GM23338 (cell line): ENCODE results near the gene KCNK5. TPM values are rescaled to one million over a fixed set of nuclear protein-coding genes. Genes with fewer than 3 reads are reported as not detected.
A peak's percentile ranks its signal among the peaks of the same experiment; 100 is the strongest.

Experiments
- ATAC-seq: fragments of 200-7000 bp; cut with Tn5 transposase; 3 replicates; pipeline ENCODE4 v1.9.1; 2020
- DNase-seq: peaks from one replicate; pipeline ENCODE4 v3.0.0-alpha.2; 2015; ENCODE audit warnings: low spot score
- H2AFZ ChIP-seq: fragments of 200-600 bp; sonication (generic); 2 replicates; pipeline ENCODE4 v1.8.0; 2016; ENCODE audit warnings: antibody characterized with exemption, mild to moderate bottlenecking, moderate library complexity
- H3F3A ChIP-seq: fragments of 200-600 bp; sonication (generic); replicated peaks from 2 replicates; pipeline ENCODE4 v1.8.0; 2017; ENCODE audit warnings: antibody characterized with exemption, mixed run types, low read depth
- H3K27ac ChIP-seq: fragments of 200-600 bp; sonication (generic); 2 replicates; pipeline ENCODE4 v1.6.1; 2016; ENCODE audit warnings: low read depth
- H3K27me3 ChIP-seq: fragments of 200-600 bp; sonication (generic); 2 replicates; pipeline ENCODE4 v1.8.0; 2016; ENCODE audit warnings: mild to moderate bottlenecking, mixed run types, moderate library complexity; ENCODE audit not compliant: insufficient read depth
- H3K36me3 ChIP-seq: fragments of 200-600 bp; sonication (generic); 2 replicates; pipeline ENCODE4 v1.8.0; 2016; ENCODE audit warnings: mild to moderate bottlenecking; ENCODE audit not compliant: insufficient read depth
- H3K4me1 ChIP-seq: fragments of 200-600 bp; sonication (generic); 2 replicates; pipeline ENCODE4 v1.8.0; 2016; ENCODE audit warnings: mild to moderate bottlenecking, moderate library complexity; ENCODE audit not compliant: insufficient read depth
- H3K4me2 ChIP-seq: fragments of 200-600 bp; sonication (generic); 2 replicates; pipeline ENCODE4 v1.7.1; 2017; ENCODE audit warnings: mixed run types
- H3K4me3 ChIP-seq: fragments of 200-600 bp; sonication (generic); 2 replicates; pipeline ENCODE4 v1.6.1; 2016; ENCODE audit warnings: mixed run types
- H3K79me2 ChIP-seq: fragments of 200-600 bp; sonication (generic); replicated peaks from 2 replicates; pipeline ENCODE4 v1.8.0; 2017; ENCODE audit warnings: mild to moderate bottlenecking; ENCODE audit not compliant: insufficient read depth
- H3K9me2 ChIP-seq: fragments of 200-600 bp; sonication (generic); 2 replicates; pipeline ENCODE4 v1.8.0; 2017; ENCODE audit not compliant: insufficient read depth
- H4K20me1 ChIP-seq: fragments of 200-600 bp; sonication (generic); replicated peaks from 2 replicates; pipeline ENCODE4 v1.8.0; 2017; ENCODE audit warnings: mild to moderate bottlenecking; ENCODE audit not compliant: insufficient read depth
- H3K27ac Mint-ChIP-seq: 2 replicates; pipeline ENCODE4 v1.8.0; 2020; ENCODE audit warnings: inconsistent platforms, mild to moderate bottlenecking, moderate library complexity, mixed read lengths
- H3K27me3 Mint-ChIP-seq: 3 replicates; pipeline ENCODE4 v1.8.0; 2022; ENCODE audit warnings: low read depth, mild to moderate bottlenecking, moderate library complexity, mixed read lengths, inconsistent platforms; ENCODE audit not compliant: insufficient read depth, poor library complexity
- H3K36me3 Mint-ChIP-seq: 3 replicates; pipeline ENCODE4 v1.8.0; 2021; ENCODE audit warnings: low read depth, mild to moderate bottlenecking, inconsistent platforms, moderate library complexity, mixed read lengths
- H3K4me1 Mint-ChIP-seq: 3 replicates; pipeline ENCODE4 v1.8.0; 2020; ENCODE audit warnings: mild to moderate bottlenecking, inconsistent platforms, mixed read lengths
- H3K4me3 Mint-ChIP-seq: 3 replicates; pipeline ENCODE4 v1.8.0; 2021; ENCODE audit warnings: moderate library complexity, mild to moderate bottlenecking, inconsistent platforms, mixed read lengths
- H3K9me3 Mint-ChIP-seq: 3 replicates; pipeline ENCODE4 v1.8.0; 2020; ENCODE audit warnings: moderate library complexity, mild to moderate bottlenecking, inconsistent platforms, mixed read lengths
- EZH2phosphoT487 ChIP-seq: fragments of 200-600 bp; sonication (generic); IDR thresholded peaks from one replicate; pipeline ENCODE4 v1.8.1; 2018; ENCODE audit warnings: antibody characterized with exemption; ENCODE audit not compliant: unreplicated experiment
- POLR2AphosphoS5 ChIP-seq: IDR thresholded peaks from 2 replicates; pipeline ENCODE4 v1.6.1; 2016; ENCODE audit warnings: antibody characterized with exemption, low read depth
- STAT1 ChIP-seq: IDR thresholded peaks from one replicate; pipeline ENCODE4 v1.6.1; 2016; ENCODE audit warnings: antibody characterized with exemption; ENCODE audit not compliant: unreplicated experiment
- ZNF114 ChIP-seq: fragments of 250-450 bp; sonication (Bioruptor Pico); IDR thresholded peaks from 2 replicates; pipeline ENCODE4 v1.5.0; 2020; ENCODE audit warnings: mild to moderate bottlenecking, moderate library complexity
- polyA plus RNA-seq: library from polyadenylated mRNA; unstranded; fragments of >200 nt; fragmentation: Nextera tagmentation; extraction: Ambion mirVana; gene quantifications from 2 replicates; pipeline ENCODE4 v1.2.1, GENCODE V29; 2016
- total RNA-seq: library from RNA; depleted of rRNA; stranded (reverse); fragments of >200 nt; shearing (Covaris generic); gene quantifications from 2 replicates; pipeline ENCODE4 v1.2.3, GENCODE V29; 2014
- TF ChIP-seq, protein P1 (sequence below): fragments of 250-450 bp; sonication (Bioruptor Pico); IDR thresholded peaks from 2 replicates; pipeline ENCODE4 v1.5.0; 2020; ENCODE audit warnings: mild to moderate bottlenecking, moderate library complexity
- TF ChIP-seq, protein P2 (sequence below): IDR thresholded peaks from 2 replicates; pipeline ENCODE4 v1.6.1; 2016; ENCODE audit warnings: antibody characterized with exemption
- TF ChIP-seq, protein P3 (sequence below), 2 experiments: fragments of 200-600 bp in 1 of 2; sonication (generic) in 1 of 2; conservative IDR thresholded peaks; 2 replicates each; pipeline versions ENCODE4 v1.5.1 to v1.6.1; 2016 to 2017; ENCODE audit warnings: antibody characterized with exemption in 2 of 2, low read depth in 2 of 2, mild to moderate bottlenecking in 2 of 2, moderate library complexity in 1 of 2

The KCNK5 gene
- total and polyA plus RNA-seq, 2 experiments from 2014 or later: 9.5 to 57.4 TPM

DNA sequence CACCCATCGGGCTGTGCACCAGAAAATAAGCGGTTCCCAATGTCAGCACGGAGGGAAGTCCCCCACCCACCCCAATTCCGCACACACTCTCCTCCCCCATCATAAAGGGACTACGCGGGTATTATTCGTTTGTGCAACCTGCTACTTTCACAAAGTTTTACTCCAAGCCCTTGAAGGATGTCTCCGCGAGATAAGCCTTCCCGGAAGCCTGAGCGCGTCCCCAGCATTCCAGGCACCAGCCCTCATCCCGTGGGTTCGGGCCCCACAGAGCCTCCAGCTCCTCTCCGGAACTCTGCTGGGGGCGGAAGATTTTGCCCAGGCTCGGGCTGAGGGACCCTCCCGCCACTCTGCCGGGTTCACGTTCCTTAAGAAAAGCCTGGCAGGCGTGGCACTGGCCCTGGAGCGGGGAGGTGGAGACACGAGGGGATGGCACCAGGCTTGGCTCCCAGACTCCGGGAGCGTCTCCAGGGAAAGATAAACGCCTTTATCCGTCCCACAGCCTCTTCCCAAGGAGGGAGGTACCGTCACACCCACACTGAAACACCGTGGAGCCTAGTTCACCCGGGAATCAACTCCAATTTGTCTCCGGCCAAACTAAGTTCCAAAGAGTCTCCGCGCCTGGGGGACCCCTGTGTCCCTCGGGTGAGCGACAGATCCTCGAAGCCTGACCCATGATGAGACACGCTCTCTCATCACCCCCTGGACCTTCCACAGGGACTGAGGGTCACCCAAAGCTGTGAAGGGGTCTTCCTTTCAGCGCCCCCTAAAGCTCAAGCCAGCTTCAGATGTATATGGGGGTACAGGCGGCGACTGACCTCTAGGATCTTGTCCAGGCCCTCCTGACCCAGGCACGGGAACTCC, 934 bp downstream of the KCNK5 start (continued):
- TF ChIP-seq, protein P1, sequence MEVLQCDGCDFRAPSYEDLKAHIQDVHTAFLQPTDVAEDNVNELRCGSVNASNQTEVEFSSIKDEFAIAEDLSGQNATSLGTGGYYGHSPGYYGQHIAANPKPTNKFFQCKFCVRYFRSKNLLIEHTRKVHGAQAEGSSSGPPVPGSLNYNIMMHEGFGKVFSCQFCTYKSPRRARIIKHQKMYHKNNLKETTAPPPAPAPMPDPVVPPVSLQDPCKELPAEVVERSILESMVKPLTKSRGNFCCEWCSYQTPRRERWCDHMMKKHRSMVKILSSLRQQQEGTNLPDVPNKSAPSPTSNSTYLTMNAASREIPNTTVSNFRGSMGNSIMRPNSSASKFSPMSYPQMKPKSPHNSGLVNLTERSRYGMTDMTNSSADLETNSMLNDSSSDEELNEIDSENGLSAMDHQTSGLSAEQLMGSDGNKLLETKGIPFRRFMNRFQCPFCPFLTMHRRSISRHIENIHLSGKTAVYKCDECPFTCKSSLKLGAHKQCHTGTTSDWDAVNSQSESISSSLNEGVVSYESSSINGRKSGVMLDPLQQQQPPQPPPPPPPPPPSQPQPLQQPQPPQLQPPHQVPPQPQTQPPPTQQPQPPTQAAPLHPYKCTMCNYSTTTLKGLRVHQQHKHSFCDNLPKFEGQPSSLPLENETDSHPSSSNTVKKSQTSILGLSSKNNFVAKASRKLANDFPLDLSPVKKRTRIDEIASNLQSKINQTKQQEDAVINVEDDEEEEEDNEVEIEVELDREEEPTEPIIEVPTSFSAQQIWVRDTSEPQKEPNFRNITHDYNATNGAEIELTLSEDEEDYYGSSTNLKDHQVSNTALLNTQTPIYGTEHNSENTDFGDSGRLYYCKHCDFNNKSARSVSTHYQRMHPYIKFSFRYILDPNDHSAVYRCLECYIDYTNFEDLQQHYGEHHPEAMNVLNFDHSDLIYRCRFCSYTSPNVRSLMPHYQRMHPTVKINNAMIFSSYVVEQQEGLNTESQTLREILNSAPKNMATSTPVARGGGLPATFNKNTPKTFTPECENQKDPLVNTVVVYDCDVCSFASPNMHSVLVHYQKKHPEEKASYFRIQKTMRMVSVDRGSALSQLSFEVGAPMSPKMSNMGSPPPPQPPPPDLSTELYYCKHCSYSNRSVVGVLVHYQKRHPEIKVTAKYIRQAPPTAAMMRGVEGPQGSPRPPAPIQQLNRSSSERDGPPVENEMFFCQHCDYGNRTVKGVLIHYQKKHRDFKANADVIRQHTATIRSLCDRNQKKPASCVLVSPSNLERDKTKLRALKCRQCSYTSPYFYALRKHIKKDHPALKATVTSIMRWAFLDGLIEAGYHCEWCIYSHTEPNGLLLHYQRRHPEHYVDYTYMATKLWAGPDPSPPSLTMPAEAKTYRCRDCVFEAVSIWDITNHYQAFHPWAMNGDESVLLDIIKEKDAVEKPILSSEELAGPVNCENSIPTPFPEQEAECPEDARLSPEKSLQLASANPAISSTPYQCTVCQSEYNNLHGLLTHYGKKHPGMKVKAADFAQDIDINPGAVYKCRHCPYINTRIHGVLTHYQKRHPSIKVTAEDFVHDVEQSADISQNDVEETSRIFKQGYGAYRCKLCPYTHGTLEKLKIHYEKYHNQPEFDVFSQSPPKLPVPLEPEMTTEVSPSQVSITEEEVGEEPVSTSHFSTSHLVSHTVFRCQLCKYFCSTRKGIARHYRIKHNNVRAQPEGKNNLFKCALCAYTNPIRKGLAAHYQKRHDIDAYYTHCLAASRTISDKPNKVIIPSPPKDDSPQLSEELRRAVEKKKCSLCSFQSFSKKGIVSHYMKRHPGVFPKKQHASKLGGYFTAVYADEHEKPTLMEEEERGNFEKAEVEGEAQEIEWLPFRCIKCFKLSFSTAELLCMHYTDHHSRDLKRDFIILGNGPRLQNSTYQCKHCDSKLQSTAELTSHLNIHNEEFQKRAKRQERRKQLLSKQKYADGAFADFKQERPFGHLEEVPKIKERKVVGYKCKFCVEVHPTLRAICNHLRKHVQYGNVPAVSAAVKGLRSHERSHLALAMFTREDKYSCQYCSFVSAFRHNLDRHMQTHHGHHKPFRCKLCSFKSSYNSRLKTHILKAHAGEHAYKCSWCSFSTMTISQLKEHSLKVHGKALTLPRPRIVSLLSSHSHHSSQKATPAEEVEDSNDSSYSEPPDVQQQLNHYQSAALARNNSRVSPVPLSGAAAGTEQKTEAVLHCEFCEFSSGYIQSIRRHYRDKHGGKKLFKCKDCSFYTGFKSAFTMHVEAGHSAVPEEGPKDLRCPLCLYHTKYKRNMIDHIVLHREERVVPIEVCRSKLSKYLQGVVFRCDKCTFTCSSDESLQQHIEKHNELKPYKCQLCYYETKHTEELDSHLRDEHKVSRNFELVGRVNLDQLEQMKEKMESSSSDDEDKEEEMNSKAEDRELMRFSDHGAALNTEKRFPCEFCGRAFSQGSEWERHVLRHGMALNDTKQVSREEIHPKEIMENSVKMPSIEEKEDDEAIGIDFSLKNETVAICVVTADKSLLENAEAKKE (CRISPR knock-in tag): no peak
- TF ChIP-seq EZH2phosphoT487: no peak
- TF ChIP-seq ZNF114 (CRISPR knock-in tag): no peak
- TF ChIP-seq, protein P2, sequence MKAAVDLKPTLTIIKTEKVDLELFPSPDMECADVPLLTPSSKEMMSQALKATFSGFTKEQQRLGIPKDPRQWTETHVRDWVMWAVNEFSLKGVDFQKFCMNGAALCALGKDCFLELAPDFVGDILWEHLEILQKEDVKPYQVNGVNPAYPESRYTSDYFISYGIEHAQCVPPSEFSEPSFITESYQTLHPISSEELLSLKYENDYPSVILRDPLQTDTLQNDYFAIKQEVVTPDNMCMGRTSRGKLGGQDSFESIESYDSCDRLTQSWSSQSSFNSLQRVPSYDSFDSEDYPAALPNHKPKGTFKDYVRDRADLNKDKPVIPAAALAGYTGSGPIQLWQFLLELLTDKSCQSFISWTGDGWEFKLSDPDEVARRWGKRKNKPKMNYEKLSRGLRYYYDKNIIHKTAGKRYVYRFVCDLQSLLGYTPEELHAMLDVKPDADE: no peak

DNA sequence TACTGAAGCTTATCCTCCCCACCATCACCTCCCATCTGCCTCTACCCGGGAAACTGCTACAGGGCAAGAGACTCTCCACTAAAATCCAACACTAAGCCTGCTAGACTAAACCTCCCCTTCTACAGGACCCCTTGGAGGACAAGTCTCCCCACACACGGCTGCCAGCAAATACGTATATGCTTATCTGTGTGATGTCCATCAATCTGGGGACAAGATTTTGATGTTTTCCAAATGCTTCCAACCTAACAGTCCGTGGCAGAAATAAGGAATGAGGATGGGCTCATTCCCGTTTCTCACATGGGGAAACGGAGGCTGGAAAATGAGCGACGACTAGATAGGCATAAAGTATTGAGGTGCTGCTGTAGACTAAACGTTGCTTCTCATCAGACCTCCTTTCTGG, 1.8 kb downstream of the KCNK5 start:
- peaks cover 30% of the 10 kb centered on the region for H3K36me3 Mint-ChIP-seq
- H3K9me2 ChIP-seq: no peaks in the 10 kb centered on the region
- H4K20me1 ChIP-seq: peaks cover 47% of the 10 kb centered on the region
- no peak overlapping the region for H2AFZ ChIP-seq
- H3K4me1 Mint-ChIP-seq: peaks cover 81% of the 10 kb centered on the region
- no peaks in the 10 kb centered on the region for H3K27me3 ChIP-seq
- H3K27ac Mint-ChIP-seq: no peak overlapping the region
- peak overlapping the region; percentile 93 for H3K4me3 ChIP-seq
- H3K4me3 Mint-ChIP-seq: peak overlapping the region; percentile 88
- no peaks in the 10 kb centered on the region for H3K9me3 Mint-ChIP-seq
- H3K79me2 ChIP-seq: peaks cover 67% of the 10 kb centered on the region
- H3K4me2 ChIP-seq: peak overlapping the region; percentile 98
- peaks cover 12% of the 10 kb centered on the region for H3K27me3 Mint-ChIP-seq
- H3K27ac ChIP-seq: no peak overlapping the region
- DNase-seq (no peak), ATAC-seq (no peak)
- H3K36me3 ChIP-seq: peaks cover 7% of the 10 kb centered on the region; the same call in 1 of the 2 replicates
- peaks cover 16% of the 10 kb centered on the region for H3F3A ChIP-seq
- TF ChIP-seq POLR2AphosphoS5 (0 out of 2 replicates have a peak, but pooled peaks have one; percentile 22), STAT1 (no peak), EZH2phosphoT487 (no peak)
- TF ChIP-seq, protein P3, sequence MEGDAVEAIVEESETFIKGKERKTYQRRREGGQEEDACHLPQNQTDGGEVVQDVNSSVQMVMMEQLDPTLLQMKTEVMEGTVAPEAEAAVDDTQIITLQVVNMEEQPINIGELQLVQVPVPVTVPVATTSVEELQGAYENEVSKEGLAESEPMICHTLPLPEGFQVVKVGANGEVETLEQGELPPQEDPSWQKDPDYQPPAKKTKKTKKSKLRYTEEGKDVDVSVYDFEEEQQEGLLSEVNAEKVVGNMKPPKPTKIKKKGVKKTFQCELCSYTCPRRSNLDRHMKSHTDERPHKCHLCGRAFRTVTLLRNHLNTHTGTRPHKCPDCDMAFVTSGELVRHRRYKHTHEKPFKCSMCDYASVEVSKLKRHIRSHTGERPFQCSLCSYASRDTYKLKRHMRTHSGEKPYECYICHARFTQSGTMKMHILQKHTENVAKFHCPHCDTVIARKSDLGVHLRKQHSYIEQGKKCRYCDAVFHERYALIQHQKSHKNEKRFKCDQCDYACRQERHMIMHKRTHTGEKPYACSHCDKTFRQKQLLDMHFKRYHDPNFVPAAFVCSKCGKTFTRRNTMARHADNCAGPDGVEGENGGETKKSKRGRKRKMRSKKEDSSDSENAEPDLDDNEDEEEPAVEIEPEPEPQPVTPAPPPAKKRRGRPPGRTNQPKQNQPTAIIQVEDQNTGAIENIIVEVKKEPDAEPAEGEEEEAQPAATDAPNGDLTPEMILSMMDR (conservative IDR thresholded peaks at IDR 0.05; ENCODE audit: low read depth in 2 of 2): no peak
- peaks cover 84% of the 10 kb centered on the region for H3K4me1 ChIP-seq
